ENCODE results near the gene TUBB2B.
A peak's percentile ranks its signal among the peaks of the same experiment; 100 is the strongest.

Gene TUBB2B

DNA sequence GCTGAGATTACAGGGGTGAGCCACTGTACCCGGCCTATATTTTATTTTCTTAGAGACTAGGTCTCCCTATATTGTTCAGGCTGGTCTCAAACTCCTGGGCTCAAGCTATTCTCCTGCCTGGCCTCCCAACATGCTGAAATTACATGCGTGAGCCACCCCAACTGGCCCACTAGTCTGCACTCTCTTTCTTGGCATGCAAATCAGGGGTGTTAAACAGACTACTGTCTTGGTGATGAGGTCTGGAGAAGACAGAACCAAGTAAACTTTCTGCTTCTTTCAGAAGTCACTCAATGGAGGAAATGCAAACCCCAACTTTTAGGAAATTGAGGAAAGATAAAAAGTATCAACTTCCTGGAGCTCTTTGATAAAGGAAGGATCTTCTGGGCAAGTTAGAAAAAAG is 8.0 kb upstream of the TUBB2B start:
- no peak for DNase-seq (ENCODE audit: low read depth in 2 of 3, low spot score in 1 of 3)

DNA sequence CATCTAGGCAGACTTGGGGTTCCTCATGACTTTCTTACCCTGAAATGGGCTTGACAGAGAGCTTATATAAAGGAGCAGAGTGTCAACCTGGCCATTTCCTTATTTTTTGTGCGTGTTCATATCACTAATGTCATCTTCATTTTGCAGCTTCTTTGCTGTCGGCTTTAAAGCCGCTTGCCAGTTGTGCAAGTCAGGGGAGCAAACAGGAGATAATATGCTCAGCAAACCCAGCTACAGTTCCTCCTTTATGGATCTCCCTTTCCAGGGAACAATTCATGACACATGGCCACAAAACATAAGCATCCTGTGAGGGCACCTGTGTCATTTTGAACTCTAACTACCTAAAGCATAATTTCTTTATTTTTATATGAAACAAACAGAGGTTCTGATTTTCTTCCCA is 6.5 kb upstream of the TUBB2B start:
- DNase-seq (ENCODE audit: low read depth in 2 of 3, low spot score in 1 of 3) = no peak

DNA sequence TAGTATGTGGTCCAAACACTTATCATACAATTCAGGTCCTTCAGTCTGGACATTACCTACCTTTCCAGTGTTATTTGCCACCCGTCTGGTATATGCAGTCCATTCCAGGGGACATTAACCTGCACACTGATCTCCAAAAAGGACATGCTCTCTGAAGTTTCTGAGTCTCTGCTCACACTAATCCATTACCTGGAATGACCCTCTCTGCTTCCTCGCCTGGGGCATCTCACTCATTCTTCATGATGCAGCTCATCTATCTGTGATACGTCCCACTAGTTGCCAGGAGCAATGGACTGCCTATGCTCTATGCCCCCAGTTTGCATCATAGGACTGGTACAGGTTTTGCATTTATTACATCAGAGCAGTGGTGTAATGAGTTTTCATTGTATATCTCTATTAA is 5.9 kb upstream of the TUBB2B start:
- DNase-seq (ENCODE audit: low read depth in 2 of 3, low spot score in 1 of 3) = no peak

DNA sequence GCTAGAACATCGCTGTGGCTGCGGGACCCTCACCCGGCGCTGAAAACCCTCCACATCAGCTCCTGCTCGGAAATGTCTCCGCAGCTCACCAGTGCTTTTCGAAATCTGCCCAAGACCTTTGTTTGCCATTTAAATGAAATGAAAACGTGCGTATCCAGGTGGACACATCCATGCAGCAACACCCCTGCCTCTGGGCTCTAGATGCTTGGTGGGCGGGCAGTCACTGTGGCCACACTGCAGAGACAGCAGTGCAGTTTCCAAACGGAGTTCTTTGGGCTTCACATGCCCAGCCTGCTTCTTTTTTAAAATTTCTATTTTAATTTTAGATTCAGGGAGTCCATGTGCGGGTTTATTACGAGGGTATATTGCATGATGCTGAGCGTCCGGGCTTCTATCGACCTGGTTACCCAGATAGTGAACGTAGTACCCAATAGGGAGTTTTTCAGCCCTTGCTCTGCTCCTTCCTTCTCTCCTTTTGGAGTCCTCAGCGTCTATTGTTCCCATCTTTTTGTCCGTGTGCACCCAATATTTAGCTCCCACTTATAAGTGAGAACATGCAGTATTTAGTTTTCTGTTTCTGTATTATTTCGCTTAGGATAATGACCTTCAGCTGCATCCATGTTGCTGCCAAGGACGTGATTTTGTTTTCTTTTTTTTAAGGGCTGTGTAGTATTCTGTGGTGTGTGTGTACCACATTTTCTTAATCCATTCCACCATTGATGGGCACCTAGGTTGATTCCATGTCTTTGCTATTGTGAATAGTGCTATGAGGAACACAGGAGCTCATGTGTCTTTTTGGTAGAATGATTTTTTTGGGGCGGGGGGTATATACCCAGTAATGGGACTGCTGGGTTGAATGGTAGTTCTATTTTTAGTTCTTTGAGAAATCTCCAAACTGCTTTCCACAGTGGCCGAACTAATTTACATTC is 4.8 kb upstream of the TUBB2B start:
- DNase-seq (ENCODE audit: low read depth in 2 of 3, low spot score in 1 of 3) = no peak

DNA sequence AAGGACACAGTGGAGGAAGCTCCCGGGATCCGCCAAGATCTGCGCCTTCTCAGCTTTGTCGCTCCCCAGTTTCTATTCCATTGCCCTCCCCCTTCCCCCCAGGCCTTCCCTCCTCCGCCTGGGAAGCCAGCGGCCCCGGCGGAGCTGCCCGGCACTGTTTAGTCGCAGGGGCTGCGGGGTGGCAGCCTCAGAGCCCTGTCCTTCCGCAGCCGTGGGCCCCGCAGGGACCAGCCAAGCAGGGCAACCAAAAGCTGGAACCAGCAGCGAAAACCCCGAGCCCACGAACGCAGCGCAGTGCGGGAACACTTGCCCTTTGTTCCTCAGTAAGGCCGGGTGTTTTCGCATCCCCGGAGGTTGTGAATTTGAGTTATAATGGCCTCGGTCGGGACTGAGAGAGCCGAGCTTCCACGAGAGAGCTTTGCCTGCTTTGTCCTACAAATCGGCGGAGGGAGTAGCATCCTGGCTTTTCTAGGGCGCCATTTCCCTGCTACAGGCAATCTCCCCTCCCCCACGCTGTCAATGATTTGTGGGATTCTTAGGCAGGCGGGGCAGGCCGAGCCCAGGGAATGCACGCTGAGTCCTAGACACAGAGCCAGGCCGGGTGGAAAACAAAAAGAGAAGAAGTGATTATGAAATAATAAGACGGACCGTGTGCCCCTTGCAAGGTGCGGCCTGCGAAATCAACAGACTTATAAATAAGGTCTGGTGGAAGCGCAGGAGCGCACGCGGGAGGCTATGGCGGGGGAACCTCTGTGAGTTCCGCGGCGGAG is 4.0 kb upstream of the TUBB2B start:
- no peak for DNase-seq (ENCODE audit: low read depth in 2 of 3, low spot score in 1 of 3)

DNA sequence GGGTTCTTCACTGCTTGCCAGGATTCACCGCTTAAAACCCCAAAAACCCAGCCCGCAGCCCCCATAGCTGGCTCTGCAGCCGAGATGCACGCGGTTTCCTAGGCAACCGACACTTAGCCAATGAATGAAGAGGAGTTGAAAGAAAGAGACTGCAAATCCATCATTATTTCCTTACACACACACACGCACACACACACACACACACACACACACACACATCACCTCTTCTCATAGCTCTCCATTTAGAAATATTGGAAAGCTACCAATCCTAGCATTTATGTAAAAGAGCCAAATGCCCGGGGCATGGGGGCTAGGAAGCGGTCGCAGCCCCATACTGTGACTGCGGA is 3.4 kb upstream of the TUBB2B start:
- DNase-seq (ENCODE audit: low read depth in 2 of 3, low spot score in 1 of 3) = no peak

DNA sequence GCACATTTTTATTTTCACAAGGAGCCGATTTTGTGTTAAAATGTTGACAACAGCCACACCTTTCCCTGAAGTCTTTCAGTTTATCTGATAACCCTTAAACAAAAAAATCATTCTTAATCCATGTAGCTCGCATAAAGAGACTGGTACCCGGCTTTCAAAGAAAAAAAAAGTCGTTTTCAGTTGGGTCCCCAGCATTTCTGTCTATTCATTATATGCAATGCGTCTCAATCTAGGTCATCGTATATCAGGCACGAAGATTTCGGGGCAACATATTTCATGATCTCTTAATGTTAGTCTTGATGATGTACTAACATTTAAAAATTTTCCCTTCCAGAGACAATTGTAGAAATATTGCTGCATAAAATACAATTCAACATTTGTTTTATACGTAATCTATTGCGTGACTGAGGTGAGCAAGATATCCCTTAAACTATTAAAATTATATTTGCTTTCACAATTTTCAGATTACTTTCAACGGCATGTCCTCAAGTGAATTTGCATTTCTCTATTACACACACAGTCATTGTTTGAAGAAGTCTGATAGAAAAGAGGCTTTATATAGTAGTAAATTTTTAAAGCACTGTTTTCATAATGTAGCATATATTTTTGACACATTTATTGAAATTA is 2.9 kb upstream of the TUBB2B start:
- DNase-seq (ENCODE audit: low read depth in 2 of 3, low spot score in 1 of 3) = no peak

DNA sequence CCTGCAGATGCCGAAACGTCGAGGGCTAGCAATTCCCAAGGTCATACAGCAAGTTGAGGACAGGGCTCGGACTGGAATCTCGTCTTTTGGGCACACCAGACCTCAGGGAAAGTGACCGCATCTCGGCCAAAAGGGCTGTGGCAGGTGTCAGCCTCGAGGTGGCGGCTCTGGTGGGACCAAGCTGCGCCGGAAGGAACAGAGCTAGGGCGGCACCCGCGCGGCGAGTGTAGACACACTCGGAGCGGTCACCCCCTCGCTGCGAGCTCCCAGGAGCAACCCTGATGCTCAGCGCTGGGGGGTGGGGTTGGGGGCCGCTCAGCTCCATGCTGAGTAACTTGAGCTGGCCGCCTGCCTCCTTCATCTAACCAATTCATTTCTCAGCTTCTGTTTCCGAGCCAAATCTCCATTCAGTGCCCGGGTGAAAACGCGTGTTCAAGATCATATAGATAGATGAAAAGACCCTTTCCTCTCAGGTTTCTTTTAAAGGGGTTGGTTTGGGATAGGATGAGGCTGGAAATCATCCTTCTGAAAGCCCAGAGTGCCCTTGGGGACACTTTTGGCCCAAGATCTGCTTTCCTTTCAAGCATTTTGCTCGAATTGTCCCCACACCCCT is 2.2 kb upstream of the TUBB2B start:
- no peak for DNase-seq (ENCODE audit: low read depth in 2 of 3, low spot score in 1 of 3)

DNA sequence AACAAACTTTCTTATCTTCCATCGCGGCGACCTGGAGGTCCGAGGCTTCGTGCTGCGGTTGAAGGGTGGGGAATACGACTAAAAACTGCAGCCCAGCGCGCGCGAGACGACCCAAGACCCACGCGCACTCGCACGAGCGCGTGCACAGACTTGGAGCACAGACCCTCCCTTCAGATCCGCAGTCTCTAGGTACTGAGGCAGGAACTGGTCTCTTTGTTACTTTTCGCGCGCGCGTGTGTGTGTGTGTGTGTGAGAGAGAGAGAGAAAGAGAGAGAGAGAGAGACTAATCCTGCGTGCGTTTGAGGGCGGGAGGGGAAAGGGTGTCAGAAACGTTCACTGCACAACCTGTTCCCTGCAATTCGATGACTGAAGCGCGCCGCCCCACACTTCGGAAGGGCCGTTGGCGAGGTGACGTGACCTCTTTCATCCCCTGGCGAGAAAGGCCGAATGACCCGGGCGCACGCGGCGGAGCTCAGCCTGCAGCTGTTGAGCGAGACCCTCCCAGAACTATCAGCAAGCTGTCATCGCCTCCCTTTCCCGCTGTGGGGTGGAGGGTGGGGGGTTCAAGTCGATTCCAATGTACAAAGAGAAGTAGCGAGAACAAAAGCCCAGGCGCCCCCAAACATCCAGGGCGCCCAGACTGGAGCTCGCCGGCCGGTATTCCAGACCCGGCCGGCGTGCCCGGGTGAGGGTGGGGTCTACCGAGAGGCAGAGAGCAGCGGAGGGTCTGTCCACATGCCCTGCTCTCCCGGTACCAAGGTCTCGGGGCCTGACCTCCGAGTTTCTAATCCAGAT is 1.5 kb upstream of the TUBB2B start:
- DNase-seq (ENCODE audit: low read depth in 2 of 3, low spot score in 1 of 3) = no peak

DNA sequence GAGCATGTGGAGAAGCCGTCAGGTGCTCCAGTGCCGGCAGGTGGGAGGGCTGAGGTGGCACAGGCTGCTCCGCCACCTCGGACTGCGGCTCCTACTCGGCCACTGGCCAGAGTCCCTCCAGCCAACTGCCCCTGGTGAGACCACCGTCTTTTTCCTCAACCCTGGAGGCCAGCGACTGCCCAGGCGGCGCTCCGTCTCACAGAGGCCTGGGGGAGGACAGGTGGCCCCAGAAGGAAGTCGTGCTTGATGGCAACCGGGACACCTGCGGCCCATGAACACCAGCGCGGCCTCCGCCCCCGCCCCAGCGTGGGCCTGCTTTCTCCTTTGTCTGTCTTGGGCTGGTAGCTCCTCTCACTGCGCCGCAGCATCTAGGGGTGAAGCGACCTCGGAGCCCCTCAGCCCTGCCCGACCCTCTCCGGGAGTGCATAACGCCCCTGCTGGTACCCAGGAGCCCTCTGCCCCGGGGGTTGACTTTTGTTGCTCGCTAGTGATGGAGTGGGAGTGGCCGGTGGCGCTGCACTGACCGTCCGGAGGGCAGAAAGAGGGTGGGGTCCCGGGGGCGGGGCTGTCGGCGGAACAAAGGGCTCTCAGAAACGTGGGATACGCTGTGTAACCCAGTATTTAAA is 706 bp upstream of the TUBB2B start:
- no peak for DNase-seq (ENCODE audit: low read depth in 2 of 3, low spot score in 1 of 3)

DNA sequence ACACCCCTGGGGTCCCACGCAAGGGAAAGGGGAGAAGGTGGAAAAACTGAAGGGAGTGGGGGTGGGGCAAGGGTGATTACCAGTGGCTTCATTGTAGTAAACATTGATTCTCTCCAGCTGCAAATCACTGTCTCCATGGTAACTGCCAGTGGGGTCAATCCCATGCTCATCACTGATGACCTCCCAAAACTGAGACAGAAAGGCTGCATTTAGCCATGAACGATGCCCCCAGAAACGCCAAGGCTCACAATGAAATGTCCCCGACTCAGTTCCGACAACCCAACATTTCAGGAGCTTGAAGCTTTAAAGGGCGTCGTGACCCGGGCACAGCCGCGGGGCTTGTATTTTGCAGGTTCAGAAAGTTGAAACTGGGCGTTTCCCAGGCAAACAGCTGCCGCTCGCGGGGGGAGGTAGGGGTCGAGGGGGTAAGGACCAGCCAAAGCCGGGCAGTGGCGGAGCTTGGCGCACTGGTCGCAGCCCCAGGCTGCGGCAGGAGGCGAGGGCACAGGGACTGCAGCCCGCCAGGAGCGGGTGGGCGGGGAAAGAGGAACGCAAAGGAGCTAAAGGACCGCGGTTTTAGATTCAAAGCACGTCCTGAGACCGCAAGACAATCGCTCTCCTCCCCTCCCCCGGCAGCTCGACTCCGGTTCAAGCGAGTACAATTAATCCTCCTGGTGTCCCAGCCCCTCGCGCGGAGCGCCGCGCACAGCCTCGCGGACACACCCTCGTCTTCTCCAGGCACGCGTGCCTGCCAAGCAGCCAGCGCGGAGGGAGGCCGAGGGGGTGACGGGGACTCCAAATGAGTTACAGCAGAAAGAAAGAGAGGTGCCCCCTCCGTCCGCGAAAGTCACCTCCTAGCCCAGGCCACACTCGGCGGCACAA is 731 bp downstream of the TUBB2B start:
- peak in 1 of 3 donors; percentile 23 for DNase-seq (ENCODE audit: low read depth in 2 of 3, low spot score in 1 of 3)

DNA sequence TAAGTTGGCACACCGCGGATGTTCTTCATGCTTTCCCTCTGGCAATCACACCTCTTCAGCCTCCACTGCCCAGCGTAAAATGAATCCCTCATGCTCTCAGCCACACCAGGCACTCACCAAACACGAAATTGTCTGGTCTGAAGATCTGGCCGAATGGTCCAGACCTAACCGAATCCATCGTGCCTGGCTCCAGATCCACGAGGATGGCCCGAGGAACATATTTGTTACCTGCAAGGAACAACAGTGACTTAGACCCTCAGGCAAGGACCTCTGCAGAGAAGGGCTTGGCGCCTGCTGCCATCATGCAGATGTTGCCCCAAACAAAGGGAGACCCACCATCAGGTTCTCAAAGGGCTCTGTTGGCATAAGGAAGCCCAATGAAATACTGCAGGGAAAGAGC is 1.4 kb downstream of the TUBB2B start:
- no peak for DNase-seq (ENCODE audit: low read depth in 2 of 3, low spot score in 1 of 3)

DNA sequence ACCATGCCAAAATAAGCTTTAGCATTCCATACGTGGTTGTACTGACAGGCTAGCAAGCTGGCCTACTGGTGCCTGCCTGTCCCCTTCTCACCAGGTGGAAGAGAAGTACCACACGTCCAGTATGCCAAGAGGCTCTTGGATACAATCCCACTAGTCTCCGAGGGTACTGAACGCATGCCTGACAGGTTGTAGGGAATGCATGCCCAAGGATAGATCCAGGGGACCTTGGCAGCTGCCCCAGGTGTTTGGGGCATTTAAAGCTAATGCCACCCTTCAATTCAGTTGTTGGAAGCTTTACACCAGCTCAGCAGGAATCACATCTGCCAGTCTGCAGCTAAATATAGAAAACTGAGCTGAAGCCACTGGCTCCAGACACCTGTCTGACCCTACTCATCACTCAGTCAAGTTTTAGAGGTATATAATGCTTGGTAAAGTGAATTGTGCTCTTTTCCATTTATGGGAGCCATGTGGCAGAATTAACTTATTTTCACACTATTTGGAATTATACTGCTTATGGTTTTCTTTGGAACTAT is 4.9 kb downstream of the TUBB2B start:
- no peak for DNase-seq (ENCODE audit: low read depth in 2 of 3, low spot score in 1 of 3)

DNA sequence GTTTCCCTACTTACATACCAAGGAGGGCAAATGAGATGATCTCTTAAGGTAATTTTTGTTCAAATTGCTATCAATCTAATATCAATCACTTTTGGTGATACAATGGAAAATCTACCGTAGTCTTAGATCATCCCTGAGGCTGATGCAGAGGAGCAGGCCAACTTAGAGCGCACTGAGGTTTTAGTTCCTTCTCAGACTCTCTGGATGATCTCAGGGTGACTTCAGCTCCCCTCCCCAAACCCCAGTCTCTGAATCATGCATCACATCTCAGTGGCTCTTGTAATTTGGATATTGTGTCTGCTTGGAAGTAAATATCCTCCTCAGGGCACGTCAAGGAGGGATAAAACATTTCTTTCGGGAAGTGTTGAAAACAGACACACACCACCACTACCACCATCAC is 5.9 kb downstream of the TUBB2B start:
- no peak for DNase-seq (ENCODE audit: low read depth in 2 of 3, low spot score in 1 of 3)

DNA sequence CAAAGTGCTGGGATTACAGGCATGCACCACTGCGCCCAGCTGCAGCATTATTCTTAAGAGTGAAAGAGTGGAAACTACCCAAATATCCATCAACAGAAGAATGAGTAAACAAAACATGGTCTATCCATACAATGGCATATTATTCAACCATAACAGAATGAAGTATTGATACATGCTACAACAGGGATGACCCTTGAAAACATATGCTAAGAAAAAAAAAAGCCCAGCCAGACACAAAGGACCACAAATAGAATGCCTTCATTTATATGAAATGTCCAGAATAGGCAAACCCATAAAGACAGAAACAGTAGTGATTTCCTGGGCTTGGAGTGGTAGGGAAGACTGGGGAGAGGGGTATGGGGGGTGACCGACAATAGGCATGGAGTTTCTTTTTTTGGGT is 7.1 kb downstream of the TUBB2B start:
- no peak for DNase-seq (ENCODE audit: low read depth in 2 of 3, low spot score in 1 of 3)

DNA sequence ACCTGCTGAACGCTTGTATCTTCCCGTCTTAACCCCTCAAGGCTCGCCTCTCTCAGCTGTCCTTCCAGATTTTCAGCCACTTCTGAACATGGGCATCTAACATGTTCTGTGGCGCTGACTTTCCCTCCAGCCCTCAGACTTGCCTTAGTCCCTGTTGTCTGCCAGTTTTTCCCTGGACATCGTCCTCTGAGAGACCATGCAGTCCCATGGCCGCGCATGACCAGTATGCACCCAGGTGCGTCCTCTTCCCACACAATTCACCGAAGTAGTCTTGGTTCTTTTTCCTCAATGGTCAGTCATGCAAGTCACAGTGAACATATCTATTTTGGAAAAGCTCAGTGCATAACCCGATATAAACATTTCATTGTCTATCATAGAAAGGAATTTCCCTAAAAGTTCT is 9.2 kb downstream of the TUBB2B start:
- DNase-seq (ENCODE audit: low read depth in 2 of 3, low spot score in 1 of 3) = no peak

DNA sequence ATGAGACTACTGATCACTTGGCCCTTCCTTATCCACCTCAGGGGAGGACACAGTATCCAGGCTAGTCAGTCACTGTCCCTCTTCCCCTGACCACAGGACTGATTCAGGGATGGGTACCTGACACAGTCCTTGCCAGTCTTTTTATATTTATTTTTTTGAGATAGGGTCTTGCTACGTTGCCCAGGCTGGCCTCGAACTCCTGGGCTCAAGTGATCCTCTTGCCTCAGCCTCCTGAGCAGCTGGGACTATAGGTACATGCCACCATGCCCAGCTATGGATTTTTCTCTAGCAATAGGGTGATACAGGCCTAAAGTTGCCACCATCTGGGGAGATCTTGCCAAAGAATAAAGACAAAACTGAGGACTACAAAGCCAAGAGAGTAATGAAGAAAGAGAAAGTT is 10.2 kb downstream of the TUBB2B start:
- no peak for DNase-seq (ENCODE audit: low read depth in 2 of 3, low spot score in 1 of 3)

DNA sequence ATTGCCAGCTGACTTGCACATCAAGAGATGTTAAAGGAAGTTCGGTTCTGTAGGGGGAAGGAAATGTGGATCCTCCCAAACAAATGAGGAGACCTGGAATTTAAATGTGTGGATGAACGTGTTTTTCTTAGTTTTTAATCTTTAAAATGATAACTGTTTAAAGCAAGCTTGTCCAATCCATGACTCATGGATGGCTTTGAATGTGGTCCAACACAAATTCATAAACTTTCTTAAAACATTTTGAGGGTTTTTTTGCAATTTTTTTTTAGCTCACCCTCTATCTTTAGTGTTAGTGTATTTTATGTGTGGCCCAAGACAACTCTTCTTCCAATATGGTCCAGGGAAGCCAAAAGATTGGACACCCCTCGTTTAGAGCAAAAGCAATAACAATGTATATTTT is 12.6 kb downstream of the TUBB2B start:
- DNase-seq (ENCODE audit: low read depth in 2 of 3, low spot score in 1 of 3) = no peak

DNA sequence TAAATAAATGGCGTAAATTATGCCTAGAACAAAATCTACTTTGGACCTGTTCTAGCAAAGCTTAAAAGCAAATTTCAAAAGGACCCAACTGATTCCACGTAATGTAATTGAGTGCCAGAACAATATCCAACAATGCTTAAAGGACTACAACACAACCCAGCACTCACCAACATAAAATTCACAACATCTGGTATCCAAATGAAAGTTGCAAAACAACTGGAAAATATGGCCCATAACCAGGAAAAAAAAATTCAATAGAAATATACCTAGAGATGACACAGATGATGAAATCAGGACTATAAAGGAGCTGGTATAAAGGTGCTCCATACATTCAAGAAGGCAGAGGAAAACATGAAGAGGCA is 14.1 kb downstream of the TUBB2B start:
- DNase-seq (ENCODE audit: low read depth in 2 of 3, low spot score in 1 of 3) = no peak
